ENCODE measurements around the gene SMIM14.

GRCh38 chr4:39516407-39516966 is 122.2 kb downstream of the SMIM14 start:
- TF ChIP-seq POLR2AphosphoS5 (IDR thresholded peaks at IDR 0.05; ENCODE audit: low read depth, low read length) (no peak), TAF1 (IDR thresholded peaks at IDR 0.05; ENCODE audit: borderline replicate concordance, insufficient read depth, low read length) (no peak), SIN3A (IDR thresholded peaks at IDR 0.05; ENCODE audit: borderline replicate concordance, insufficient read depth, low read length) (no peak), FOXP2 (optimal IDR thresholded peaks at IDR 0.05; ENCODE audit: borderline replicate concordance, extremely low read depth, extremely low read length, insufficient read depth) (no peak)
- TF ChIP-seq, protein P1, sequence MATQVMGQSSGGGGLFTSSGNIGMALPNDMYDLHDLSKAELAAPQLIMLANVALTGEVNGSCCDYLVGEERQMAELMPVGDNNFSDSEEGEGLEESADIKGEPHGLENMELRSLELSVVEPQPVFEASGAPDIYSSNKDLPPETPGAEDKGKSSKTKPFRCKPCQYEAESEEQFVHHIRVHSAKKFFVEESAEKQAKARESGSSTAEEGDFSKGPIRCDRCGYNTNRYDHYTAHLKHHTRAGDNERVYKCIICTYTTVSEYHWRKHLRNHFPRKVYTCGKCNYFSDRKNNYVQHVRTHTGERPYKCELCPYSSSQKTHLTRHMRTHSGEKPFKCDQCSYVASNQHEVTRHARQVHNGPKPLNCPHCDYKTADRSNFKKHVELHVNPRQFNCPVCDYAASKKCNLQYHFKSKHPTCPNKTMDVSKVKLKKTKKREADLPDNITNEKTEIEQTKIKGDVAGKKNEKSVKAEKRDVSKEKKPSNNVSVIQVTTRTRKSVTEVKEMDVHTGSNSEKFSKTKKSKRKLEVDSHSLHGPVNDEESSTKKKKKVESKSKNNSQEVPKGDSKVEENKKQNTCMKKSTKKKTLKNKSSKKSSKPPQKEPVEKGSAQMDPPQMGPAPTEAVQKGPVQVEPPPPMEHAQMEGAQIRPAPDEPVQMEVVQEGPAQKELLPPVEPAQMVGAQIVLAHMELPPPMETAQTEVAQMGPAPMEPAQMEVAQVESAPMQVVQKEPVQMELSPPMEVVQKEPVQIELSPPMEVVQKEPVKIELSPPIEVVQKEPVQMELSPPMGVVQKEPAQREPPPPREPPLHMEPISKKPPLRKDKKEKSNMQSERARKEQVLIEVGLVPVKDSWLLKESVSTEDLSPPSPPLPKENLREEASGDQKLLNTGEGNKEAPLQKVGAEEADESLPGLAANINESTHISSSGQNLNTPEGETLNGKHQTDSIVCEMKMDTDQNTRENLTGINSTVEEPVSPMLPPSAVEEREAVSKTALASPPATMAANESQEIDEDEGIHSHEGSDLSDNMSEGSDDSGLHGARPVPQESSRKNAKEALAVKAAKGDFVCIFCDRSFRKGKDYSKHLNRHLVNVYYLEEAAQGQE (IDR thresholded peaks at IDR 0.05; ENCODE audit: insufficient read depth in 1 of 2, low read depth in 2 of 2, low read length in 2 of 2), result no peak
